GM15510 (cell line): Measurements from ENCODE around the gene NOS1AP.

Experiments
- POLR2A ChIP-seq: IDR thresholded peaks from 3 replicates; pipeline ENCODE4 v1.6.1; 2011; ENCODE audit warnings: borderline replicate concordance; ENCODE audit not compliant: insufficient read length; ENCODE audit errors: extremely low read depth

NOS1AP gene

DNA sequence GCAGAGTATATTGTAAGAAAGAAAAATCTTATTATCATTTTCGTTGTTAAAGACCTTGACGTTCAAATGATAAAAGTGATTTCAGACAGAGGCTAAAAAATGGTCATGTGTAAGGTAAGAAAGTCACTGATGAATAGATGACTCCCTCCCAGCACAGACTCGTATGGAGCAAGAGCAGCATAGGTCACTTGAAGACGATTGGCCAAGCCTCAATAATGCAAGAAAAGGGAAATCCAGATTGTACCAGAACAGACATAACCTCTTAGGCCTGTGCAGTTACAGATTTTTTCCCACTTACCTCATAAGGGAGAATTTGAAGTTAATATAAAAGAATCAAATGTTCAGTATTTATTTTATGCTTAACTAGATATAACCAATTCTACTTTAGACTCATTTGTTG, 29.5 kb upstream of the NOS1AP start:
- no peak for TF ChIP-seq POLR2A

DNA sequence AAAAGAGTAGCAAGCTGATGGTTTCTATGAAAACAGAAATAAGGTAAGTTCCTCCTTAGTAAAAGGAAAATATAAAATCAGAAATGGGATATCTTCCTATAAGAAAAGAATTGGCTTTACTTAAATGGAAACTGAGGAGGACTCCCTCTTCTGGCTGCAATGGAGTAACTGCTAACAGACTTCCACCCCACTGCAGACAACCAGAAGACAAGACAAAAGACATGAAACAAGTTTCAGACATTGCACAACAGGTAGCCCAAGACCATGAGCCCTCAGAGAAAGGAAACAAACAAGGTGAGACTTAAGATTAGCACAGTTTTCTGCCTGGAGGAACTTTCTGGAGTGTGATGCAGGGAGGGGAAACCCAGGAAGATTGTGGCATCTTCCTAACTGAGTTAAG, 28.8 kb upstream of the NOS1AP start:
- TF ChIP-seq POLR2A = no peak

DNA sequence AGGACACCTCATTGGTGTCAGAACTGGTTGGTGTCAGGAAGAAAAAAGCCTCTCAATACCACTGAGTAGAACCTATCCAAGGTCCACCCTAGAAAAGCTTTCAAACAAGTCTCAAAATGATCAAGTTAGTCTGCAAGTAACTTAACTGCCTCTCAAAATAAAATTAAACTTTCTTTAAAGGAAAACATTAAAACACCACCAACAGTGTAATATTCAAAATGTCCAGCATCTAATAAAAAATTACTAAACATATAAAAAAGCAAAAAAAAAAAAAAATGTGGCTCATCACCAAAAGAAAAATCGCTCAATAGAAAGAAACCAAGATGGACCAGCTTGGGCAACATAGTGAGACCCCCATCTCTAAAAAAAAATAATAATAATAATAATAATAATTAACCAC, 27.1 kb upstream of the NOS1AP start:
- TF ChIP-seq POLR2A = no peak

DNA sequence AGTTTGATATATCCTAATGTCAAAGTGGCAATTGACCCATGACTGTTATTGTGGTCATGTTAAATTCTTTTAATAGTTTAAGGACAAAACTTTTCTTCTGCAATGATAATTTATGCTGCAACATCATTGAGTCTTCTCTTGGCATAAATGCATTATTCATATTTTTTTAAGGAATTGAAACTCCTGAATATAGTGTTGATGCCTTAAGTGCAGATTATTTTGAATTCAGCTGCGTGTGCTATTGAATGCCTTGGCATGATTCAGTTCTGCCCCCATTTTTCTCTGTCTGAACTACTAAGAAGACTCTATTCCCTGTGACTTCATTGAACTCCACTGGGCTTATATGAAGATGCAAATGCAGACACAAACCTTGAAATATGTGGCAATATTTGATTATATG, 22.6 kb upstream of the NOS1AP start:
- TF ChIP-seq POLR2A = no peak

DNA sequence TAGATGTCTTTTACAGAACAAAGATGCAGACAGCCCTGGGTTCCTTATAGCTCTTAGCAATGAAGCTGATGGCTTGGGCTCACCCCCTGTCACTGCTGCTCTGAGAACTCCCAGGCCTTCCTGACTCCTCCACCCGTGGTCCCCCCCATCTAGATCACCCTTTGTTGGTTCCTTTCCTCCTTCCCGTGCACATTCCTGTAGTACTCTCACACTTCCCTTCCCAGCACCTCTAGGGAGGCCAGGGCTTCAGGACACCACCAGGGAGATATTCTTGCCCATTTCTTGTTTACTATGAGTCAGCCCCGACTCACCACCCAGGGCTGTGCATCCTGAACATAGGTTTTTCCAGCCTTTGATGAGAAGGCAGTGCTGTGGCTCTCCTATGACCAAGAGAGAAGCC, 14.4 kb upstream of the NOS1AP start:
- no peak for TF ChIP-seq POLR2A

DNA sequence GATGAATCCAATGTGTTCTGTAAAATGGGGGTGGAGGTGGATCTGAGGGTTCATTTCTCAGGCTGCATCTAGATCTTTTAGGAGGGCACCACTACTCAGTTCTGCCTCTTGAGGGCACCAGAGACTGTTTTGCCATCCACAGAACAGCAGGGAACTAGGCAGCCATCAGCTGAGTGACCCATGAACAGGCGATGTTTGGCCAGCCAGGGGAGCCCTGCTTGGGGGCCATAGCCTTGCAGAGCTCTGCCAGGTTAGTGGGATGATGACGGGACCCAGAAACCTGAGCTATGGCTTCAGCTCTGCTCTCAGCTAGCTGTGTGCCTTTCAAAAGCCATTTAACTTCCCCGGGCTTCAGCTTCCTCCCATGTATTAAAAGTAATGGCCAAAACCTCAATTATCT, 13.4 kb upstream of the NOS1AP start:
- TF ChIP-seq POLR2A = no peak

DNA sequence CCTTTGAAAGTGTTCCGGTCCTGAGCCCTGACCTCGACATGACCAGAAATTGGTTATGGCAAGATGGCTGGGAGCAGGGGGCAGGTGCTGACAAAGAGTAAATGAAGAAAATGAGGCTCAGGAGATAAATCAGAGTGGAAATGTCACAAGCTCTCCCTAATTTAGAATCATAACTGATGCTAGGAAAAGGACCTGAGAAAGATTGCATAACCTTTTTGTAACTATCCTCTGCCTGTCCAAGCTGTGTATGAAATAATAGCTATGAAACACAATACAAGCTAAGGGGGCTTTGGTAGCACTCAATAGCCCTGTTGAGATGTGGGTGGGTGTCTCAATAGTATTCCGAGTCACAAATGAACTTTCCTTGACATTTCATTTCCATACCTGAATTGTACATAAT, 12.9 kb upstream of the NOS1AP start:
- TF ChIP-seq POLR2A = no peak

DNA sequence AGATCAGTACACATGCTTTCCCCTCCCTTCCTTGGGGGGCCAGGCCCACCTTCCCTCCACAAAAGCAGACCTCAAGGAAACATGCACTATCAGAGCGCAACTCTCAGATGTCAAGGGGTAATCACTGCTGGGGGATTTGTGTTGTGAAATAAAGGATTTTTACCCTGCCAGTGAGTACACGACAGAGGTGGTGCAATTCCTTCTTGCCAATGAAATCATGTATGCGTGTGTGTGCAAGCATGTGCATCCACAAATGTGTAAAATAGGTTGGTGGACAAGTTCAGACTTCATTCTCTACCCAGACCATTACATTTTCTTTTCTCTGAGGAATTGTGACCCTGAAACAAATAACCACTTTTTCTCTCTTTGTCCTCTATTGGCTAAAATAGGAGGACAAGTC, 9.8 kb upstream of the NOS1AP start:
- no peak for TF ChIP-seq POLR2A

DNA sequence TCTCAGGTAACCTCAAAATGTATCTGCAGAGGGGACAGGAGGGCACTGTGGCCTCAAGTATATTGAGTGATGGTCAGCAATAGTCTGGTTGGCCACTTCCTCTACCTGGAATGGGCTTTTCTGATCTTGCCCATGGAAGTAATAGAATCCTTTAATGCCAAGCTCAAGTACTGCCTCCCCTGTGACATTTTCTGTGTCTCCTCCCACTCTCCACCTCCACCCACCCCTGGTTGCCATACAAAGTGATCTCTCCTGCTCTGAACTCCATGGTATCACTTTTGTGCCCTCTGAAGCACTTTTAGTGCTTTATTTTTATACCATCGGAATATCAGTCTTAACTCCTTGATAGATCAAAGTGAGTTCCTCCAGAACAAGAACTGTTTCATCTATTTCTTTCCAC, 9.2 kb upstream of the NOS1AP start:
- no peak for TF ChIP-seq POLR2A

DNA sequence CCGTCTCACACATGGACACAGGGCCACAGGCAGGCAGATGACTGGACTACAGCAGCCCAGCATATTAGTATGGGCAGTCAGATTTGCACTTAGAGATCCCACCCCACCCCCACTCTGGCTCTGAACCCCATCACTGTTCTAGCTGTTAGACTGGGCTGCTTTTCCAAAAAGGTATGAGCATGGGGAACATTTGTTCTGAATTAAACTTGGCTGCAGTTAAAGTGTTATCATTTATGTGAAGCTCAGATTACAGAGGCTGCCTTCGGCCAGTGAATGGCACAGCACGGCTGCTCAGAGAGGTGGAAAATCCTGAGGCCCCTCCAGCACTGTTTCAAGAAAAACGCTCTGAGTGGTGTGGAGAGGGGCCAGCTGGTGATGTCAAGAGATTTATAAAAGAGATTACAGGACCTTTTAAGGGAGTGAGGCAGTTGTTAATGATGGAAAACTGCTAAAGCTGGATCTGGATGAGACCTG, 6.9 kb upstream of the NOS1AP start:
- TF ChIP-seq POLR2A = no peak

DNA sequence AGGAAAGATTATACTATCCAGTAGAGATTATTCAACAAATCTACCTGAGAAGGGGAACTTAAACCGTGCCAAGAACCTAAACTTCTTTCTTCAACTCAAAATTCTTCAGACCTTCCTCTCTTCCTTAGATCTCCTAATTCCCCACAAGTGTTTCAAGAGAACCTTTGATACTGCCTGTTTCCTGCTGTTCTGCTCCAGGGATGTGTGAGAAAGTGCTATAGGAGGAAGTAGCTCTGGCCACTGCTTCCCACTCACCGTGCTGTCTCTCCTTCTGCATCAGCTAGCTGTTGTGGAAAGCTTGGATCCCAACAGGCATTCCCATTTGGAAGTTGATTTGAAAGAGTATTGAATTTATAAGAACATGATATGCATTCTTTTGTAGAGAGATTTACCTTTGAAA, 4.5 kb upstream of the NOS1AP start:
- TF ChIP-seq POLR2A = no peak

DNA sequence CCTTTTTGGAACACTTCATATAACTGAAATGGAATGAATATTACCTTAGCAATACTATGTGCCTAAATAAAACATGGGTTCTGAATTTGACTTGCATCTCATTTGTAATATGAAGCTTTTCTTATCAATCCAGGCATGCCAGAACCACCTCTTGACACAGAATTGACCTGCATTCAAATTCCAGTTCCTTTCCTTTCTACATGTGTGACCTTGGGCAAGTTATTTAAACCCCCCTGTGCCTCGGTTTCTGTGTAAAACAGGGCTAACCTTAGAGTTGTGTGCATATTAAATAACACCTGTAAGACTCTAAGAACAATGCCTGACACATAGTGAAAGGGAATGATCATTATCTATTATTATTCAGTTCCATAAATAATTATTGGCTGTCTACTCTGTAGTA, 2.0 kb upstream of the NOS1AP start:
- no peak for TF ChIP-seq POLR2A

DNA sequence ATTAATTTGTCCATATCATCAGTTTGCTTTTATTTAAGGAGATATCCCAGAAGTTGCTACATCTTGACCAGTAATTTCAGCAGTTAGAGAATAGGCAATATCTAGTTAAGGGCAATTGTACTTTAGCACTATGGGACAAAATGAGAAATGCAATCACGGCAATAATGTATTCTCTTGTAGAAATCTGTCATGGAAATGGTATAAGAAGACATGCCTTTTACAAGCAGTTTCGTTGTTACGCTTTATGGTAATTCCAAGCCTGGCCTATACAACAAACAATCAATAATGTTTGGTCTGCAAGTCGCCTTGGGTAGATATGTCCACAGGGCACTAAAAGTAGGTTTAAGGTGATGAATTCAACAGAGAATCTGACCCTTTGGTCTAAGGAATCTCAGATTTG, 1.2 kb upstream of the NOS1AP start:
- no peak for TF ChIP-seq POLR2A

DNA sequence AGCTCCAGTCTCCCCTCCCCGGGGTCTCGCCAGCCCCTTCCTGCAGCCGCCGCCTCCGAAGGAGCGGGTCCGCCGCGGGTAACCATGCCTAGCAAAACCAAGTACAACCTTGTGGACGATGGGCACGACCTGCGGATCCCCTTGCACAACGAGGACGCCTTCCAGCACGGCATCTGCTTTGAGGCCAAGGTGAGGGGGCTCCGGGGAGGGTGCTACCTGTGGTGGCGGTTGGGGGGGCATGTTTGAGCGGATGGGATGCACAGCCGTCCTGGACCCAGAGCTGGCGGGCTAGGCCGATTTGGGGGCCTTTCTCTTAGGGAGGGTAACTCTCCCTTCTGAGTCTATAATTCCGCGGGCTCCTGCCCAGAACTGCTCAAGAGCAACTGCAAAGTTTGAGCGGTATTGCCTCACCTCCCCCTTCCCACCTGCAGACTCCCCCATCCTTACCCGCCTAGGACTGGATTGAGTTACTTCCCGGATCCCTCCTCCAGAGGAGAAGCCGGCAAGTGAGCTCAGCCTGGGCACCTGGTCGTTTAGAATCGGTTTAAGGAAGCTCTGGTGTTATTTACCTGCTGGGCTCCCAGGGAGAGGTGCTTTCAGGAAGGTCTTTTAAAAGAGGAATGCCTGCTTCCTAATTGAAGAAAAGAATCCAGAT, 730 bp downstream of the NOS1AP start:
- TF ChIP-seq POLR2A = no peak

DNA sequence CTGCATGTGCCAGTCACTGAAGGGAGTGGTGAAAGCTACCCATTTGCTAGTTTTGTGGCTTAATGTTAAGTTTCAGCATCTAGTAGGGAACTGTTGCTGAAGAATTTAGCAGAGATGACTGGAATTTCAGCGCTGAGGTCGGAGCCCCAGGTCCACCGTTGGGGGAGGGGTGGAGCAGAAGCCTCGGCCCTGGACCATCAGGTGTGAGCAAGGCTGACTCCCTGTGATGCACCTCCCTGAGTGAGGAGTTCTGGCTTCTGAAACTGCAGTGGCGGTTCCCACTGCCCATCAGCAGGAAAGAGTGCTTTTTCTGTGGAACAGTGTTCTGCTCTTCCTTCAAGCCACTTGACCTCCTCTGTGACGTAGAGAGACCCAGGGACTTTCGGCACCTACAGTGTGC, 1.3 kb downstream of the NOS1AP start:
- TF ChIP-seq POLR2A = no peak

DNA sequence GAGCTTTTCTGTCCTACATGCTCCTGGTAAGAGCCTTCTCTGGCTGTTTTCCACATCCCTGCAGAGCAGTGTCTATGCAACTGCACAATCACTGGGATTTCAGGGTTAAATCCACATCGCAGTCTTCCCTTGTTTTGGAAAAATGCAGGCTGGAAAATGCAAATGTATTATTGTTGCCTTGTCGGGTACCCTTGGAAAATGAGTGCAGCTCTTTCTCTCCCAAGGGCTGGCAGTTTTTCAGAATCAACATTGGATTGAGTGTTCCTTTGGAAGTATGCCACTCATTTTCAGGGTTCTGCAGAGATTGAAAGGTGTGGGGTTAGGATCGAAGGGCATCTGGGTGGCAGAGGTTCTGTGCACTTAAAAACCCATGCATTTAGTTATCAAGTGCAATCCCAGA, 3.2 kb downstream of the NOS1AP start:
- TF ChIP-seq POLR2A = no peak
